H9 (cell line): ENCODE data around the gene VRK3. TPM values are rescaled to one million over a fixed set of nuclear protein-coding genes. Genes with fewer than 3 reads are reported as not detected.

Experiments used
- DNase-seq: peaks from one replicate; pipeline ENCODE4 v3.0.0-alpha.2; 2017
- H2AFZ ChIP-seq: one replicate; pipeline ENCODE4 v1.6.1; 2013; ENCODE audit warnings: mild to moderate bottlenecking, low read length, control low read depth, moderate library complexity
- H2AK5ac ChIP-seq: 2 replicates; pipeline ENCODE4 v1.6.1; 2013; ENCODE audit warnings: low read length, control low read depth, mixed read lengths; ENCODE audit not compliant: insufficient read length
- H2BK120ac ChIP-seq: one replicate; pipeline ENCODE4 v1.6.1; 2013; ENCODE audit warnings: low read depth, mild to moderate bottlenecking, low read length, control low read depth, inconsistent platforms; ENCODE audit not compliant: poor library complexity, severe bottlenecking
- H2BK12ac ChIP-seq: 2 replicates; pipeline ENCODE4 v1.6.1; 2013; ENCODE audit warnings: low read length, control low read depth, mixed read lengths, low read depth; ENCODE audit not compliant: insufficient read length
- H2BK15ac ChIP-seq: 2 replicates; pipeline ENCODE4 v1.6.1; 2013; ENCODE audit warnings: low read depth, low read length, control low read depth
- H2BK20ac ChIP-seq: one replicate; pipeline ENCODE4 v1.6.1; 2013; ENCODE audit warnings: low read depth, mild to moderate bottlenecking, low read length, control low read depth, inconsistent platforms; ENCODE audit not compliant: poor library complexity, severe bottlenecking
- H2BK5ac ChIP-seq: 2 replicates; pipeline ENCODE4 v1.6.1; 2013; ENCODE audit warnings: low read length, control low read depth, mixed read lengths; ENCODE audit not compliant: insufficient read length
- H3K14ac ChIP-seq: 2 replicates; pipeline ENCODE4 v1.6.1; 2013; ENCODE audit warnings: low read length, control low read depth; ENCODE audit not compliant: insufficient read depth
- H3K18ac ChIP-seq: 2 replicates; pipeline ENCODE4 v1.6.1; 2013; ENCODE audit warnings: low read depth, mild to moderate bottlenecking, mixed read lengths, low read length, control low read depth; ENCODE audit not compliant: insufficient read length
- H3K23ac ChIP-seq: 2 replicates; pipeline ENCODE4 v1.6.1; 2013; ENCODE audit warnings: low read length, control low read depth, mixed read lengths, low read depth; ENCODE audit not compliant: insufficient read length
- H3K23me2 ChIP-seq: 2 replicates; pipeline ENCODE4 v1.6.1; 2013; ENCODE audit warnings: low read depth, mild to moderate bottlenecking, mixed read lengths, low read length, control low read depth; ENCODE audit not compliant: insufficient read length, poor library complexity, severe bottlenecking
- H3K27ac ChIP-seq: 2 replicates; pipeline ENCODE4 v1.5.1; 2013; ENCODE audit warnings: low read length, control low read depth, mixed read lengths, low read depth; ENCODE audit not compliant: insufficient read length
- H3K27me3 ChIP-seq: 2 replicates; pipeline ENCODE4 v1.6.1; 2013; ENCODE audit warnings: low read length, control low read depth, inconsistent platforms; ENCODE audit not compliant: insufficient read depth
- H3K4ac ChIP-seq: 2 replicates; pipeline ENCODE4 v1.6.1; 2013; ENCODE audit warnings: low read depth, mild to moderate bottlenecking, control low read depth, inconsistent platforms, low read length, moderate library complexity
- H3K4me1 ChIP-seq: 2 replicates; pipeline ENCODE4 v1.6.1; 2013; ENCODE audit warnings: low read length, control low read depth, inconsistent platforms; ENCODE audit not compliant: insufficient read depth
- H3K4me2 ChIP-seq: 2 replicates; pipeline ENCODE4 v1.6.1; 2013; ENCODE audit warnings: low read length, control low read depth, mixed read lengths; ENCODE audit not compliant: insufficient read length, insufficient read depth
- H3K56ac ChIP-seq: 2 replicates; pipeline ENCODE4 v1.6.1; 2013; ENCODE audit warnings: low read depth, mild to moderate bottlenecking, mixed read lengths, low read length, control low read depth; ENCODE audit not compliant: insufficient read length
- H3K79me1 ChIP-seq: 2 replicates; pipeline ENCODE4 v1.6.1; 2013; ENCODE audit warnings: low read depth, mild to moderate bottlenecking, moderate library complexity, low read length, control low read depth, inconsistent platforms; ENCODE audit not compliant: insufficient read depth, poor library complexity, severe bottlenecking
- H3K79me2 ChIP-seq: 2 replicates; pipeline ENCODE4 v1.6.1; 2013; ENCODE audit warnings: low read length, control low read depth, inconsistent platforms; ENCODE audit not compliant: insufficient read depth
- H3K9ac ChIP-seq: 2 replicates; pipeline ENCODE4 v1.6.1; 2013; ENCODE audit warnings: low read length, control low read depth, mixed read lengths; ENCODE audit not compliant: insufficient read length; ENCODE audit errors: extremely low read depth
- H3K9me3 ChIP-seq: one replicate; pipeline ENCODE4 v1.6.1; 2013; ENCODE audit warnings: low read depth, low read length, inconsistent platforms; ENCODE audit not compliant: control insufficient read depth
- H3T11ph ChIP-seq: one replicate; pipeline ENCODE4 v1.6.1; 2013; ENCODE audit warnings: mild to moderate bottlenecking, low read length, control low read depth, inconsistent platforms
- H4K20me1 ChIP-seq: one replicate; pipeline ENCODE4 v1.6.1; 2013; ENCODE audit not compliant: control insufficient read depth, insufficient read length, insufficient read depth
- H4K5ac ChIP-seq: 2 replicates; pipeline ENCODE4 v1.6.1; 2013; ENCODE audit warnings: low read depth, mild to moderate bottlenecking, mixed read lengths, low read length, control low read depth; ENCODE audit not compliant: insufficient read length
- H4K8ac ChIP-seq: replicated peaks from 2 replicates; pipeline ENCODE4 v1.6.1; 2013; ENCODE audit warnings: low read length, control low read depth, mixed read lengths, low read depth; ENCODE audit not compliant: insufficient read length
- H4K91ac ChIP-seq: 2 replicates; pipeline ENCODE4 v1.6.1; 2013; ENCODE audit warnings: low read depth, mild to moderate bottlenecking, moderate library complexity, mixed read lengths, low read length, control low read depth; ENCODE audit not compliant: insufficient read length
- H3K27ac Mint-ChIP-seq, 3 experiments: 2 replicates in 2 of 3; 3 replicates in 1 of 3; pipeline ENCODE4 v1.8.0; 2020 to 2021; ENCODE audit warnings: mixed read lengths in 3 of 3, mild to moderate bottlenecking in 1 of 3, moderate library complexity in 1 of 3
- H3K27me3 Mint-ChIP-seq: 2 replicates; pipeline ENCODE4 v1.8.0; 2021; ENCODE audit warnings: low read depth, mild to moderate bottlenecking, moderate library complexity, mixed read lengths
- H3K36me3 Mint-ChIP-seq, 3 experiments: 2 replicates in 2 of 3; 3 replicates in 1 of 3; pipeline ENCODE4 v1.8.0; 2020 to 2021; ENCODE audit warnings: low read depth in 3 of 3, mixed read lengths in 3 of 3; ENCODE audit not compliant: insufficient read depth in 1 of 3
- H3K4me1 Mint-ChIP-seq, 2 experiments: 2 replicates each; pipeline ENCODE4 v1.8.0; 2020; ENCODE audit warnings: mixed read lengths in 2 of 2
- H3K4me3 Mint-ChIP-seq, 2 experiments: 2 replicates in 1 of 2; 3 replicates in 1 of 2; pipeline ENCODE4 v1.8.0; 2020 to 2021; ENCODE audit warnings: mild to moderate bottlenecking in 2 of 2, mixed read lengths in 2 of 2, moderate library complexity in 1 of 2
- H3K9me3 Mint-ChIP-seq, 2 experiments: 2 replicates in 1 of 2; 3 replicates in 1 of 2; pipeline ENCODE4 v1.8.0; 2020; ENCODE audit warnings: mild to moderate bottlenecking in 2 of 2, mixed read lengths in 2 of 2, moderate library complexity in 1 of 2
- CTCF ChIP-seq: fragments of 200-600 bp; sonication (generic); conservative IDR thresholded peaks from 3 replicates; pipeline ENCODE4 v1.8.0; 2021; ENCODE audit warnings: antibody characterized with exemption, mild to moderate bottlenecking
- WGBS: extraction: QIAGEN DNeasy Blood & Tissue Kit; methylation state at CpG from one replicate; pipeline ENCODE4 v1.1.7; 2013; ENCODE audit warnings: missing lambda C conversion rate, low lambda C conversion rate, mixed read lengths; ENCODE audit not compliant: insufficient read length; ENCODE audit errors: extremely low coverage; 5-methylcytosine and 5-hydroxymethylcytosine counted together
- total RNA-seq: library from RNA; stranded (reverse); gene quantifications from 2 replicates; pipeline ENCODE4 v1.2.1, GENCODE V29; 2021

The VRK3 gene
- total RNA-seq, 1 experiment from 2014 or later, result 33.5 TPM

- WGBS, result no CpG with 5 or more reads among the region's 5 CpGs
- Histone ChIP-seq H3K79me2 (no peaks in the 10 kb centered on the region), H2BK20ac (no peak overlapping the region), H2AFZ (no peak overlapping the region), H4K5ac (no peak overlapping the region), H4K91ac (no peak overlapping the region), H3K56ac (no peak overlapping the region), H3K23ac (no peak overlapping the region), H4K8ac (no peak overlapping the region), H3K9me3 (no peaks in the 10 kb centered on the region), H4K20me1 (peaks cover 2% of the 10 kb centered on the region), H2AK5ac (no peak overlapping the region), H3K4me2 (no peak overlapping the region), H3K18ac (no peak overlapping the region), H3K79me1 (no peaks in the 10 kb centered on the region), H2BK5ac (no peak overlapping the region), H3K4me1 (no peaks in the 10 kb centered on the region), H2BK12ac (no peak overlapping the region), H3K23me2 (no peaks in the 10 kb centered on the region), H2BK15ac (no peak overlapping the region), H3K27ac (no peak overlapping the region), H3K27me3 (no peaks in the 10 kb centered on the region), H2BK120ac (no peak overlapping the region), H3T11ph (no peak overlapping the region), H3K9ac (no peak overlapping the region), H3K14ac (no peak overlapping the region), H3K4ac (no peak overlapping the region)
- no peak for TF ChIP-seq CTCF
- Mint-ChIP-seq H3K4me3 (no peak overlapping the region), H3K27me3 (no peaks in the 10 kb centered on the region; the same call in 1 of the 2 replicates), H3K27ac (no peak overlapping the region), H3K4me1 (no peaks in the 10 kb centered on the region), H3K9me3 (no peaks in the 10 kb centered on the region; a peak in 1 of 5 replicates), H3K36me3 (peaks cover 0 to 20% (median 15%) of the 10 kb centered on the region in 3 experiments; a peak in 5 of 7 replicates)
- no peak for DNase-seq
Measured at GRCh38 chr19:49988007-49988406, 37.2 kb downstream of the VRK3 start.
